ENCODE results near the gene TMEM107.
A peak's percentile ranks its signal among the peaks of the same experiment; 100 is the strongest.
"Not testable (repeated sequence)": the region's sequence is repeated elsewhere in the genome, so short reads cannot be mapped to it uniquely, and the experiment has no call there.

TMEM107 gene

GRCh38 chr17:8173056-8173870 is 2.9 kb downstream of the TMEM107 start:
- Histone ChIP-seq H3K36me3 (replicated peaks) (no peaks in the 10 kb centered on the region), H3K27me3 (replicated peaks) (no peaks in the 10 kb centered on the region), H3K27ac (peak overlapping the region; percentile 99), H3K4me3 (ENCODE audit: low read depth, low read length) (peak overlapping the region; percentile 44)
- in situ Hi-C loops (cut with HindIII; ENCODE audit: low pct_ligation_motif_present, low sequenced_read_pairs), result no loop called here
- DNase-seq, result peak; percentile 96
- TF ChIP-seq CTCF (IDR thresholded peaks at IDR 0.05; ENCODE audit: low read depth, low read length, missing control alignments), result no peak

- H3K27ac ChIP-seq; H3K27me3 ChIP-seq (replicated peaks); in situ Hi-C loops (cut with HindIII; ENCODE audit: low pct_ligation_motif_present, low sequenced_read_pairs); DNase-seq; H3K4me3 ChIP-seq (ENCODE audit: low read depth, low read length); H3K36me3 ChIP-seq (replicated peaks): not testable (repeated sequence)
Observed at GRCh38 chr17:8170186-8170585, 6.0 kb downstream of the TMEM107 start.

GRCh38 chr17:8167526-8167925 is 8.7 kb downstream of the TMEM107 start:
- in situ Hi-C loops (cut with HindIII; ENCODE audit: low pct_ligation_motif_present, low sequenced_read_pairs), result no loop called here

GRCh38 chr17:8166731-8167130 is 9.4 kb downstream of the TMEM107 start:
- in situ Hi-C loops (cut with HindIII; ENCODE audit: low pct_ligation_motif_present, low sequenced_read_pairs), result no loop called here
- Histone ChIP-seq H3K4me3 (ENCODE audit: low read depth, low read length) (no peak overlapping the region), H3K27me3 (replicated peaks) (no peaks in the 10 kb centered on the region), H3K36me3 (replicated peaks) (no peaks in the 10 kb centered on the region), H3K27ac (no peak overlapping the region)
- TF ChIP-seq CTCF (IDR thresholded peaks at IDR 0.05; ENCODE audit: low read depth, low read length, missing control alignments), result no peak
- DNase-seq, result no peak

More at GRCh38 chr17:8167526-8167925, 8.7 kb downstream of the TMEM107 start:
- no peak for DNase-seq
- Histone ChIP-seq H3K27me3 (replicated peaks) (no peaks in the 10 kb centered on the region), H3K27ac (no peak overlapping the region), H3K36me3 (replicated peaks) (no peaks in the 10 kb centered on the region), H3K4me3 (ENCODE audit: low read depth, low read length) (no peak overlapping the region)
- TF ChIP-seq CTCF (IDR thresholded peaks at IDR 0.05; ENCODE audit: low read depth, low read length, missing control alignments), result no peak

- Histone ChIP-seq H3K27me3 (replicated peaks) (no peaks in the 10 kb centered on the region), H3K36me3 (replicated peaks) (peaks cover 8% of the 10 kb centered on the region), H3K4me3 (ENCODE audit: low read depth, low read length) (no peak overlapping the region), H3K27ac (no peak overlapping the region)
- DNase-seq, result no peak
- in situ Hi-C loops (cut with HindIII; ENCODE audit: low pct_ligation_motif_present, low sequenced_read_pairs), result no loop called here
- no peak for TF ChIP-seq CTCF (IDR thresholded peaks at IDR 0.05; ENCODE audit: low read depth, low read length, missing control alignments)
Observed at GRCh38 chr17:8164815-8165131, 11.4 kb downstream of the TMEM107 start.

- H3K4me3 ChIP-seq (ENCODE audit: low read depth, low read length), result no peak overlapping the region
Observed at GRCh38 chr17:8163978-8164814, 12.0 kb downstream of the TMEM107 start.

More at GRCh38 chr17:8163978-8164814, 12.0 kb downstream of the TMEM107 start:
- no peak for DNase-seq
- Histone ChIP-seq H3K27me3 (replicated peaks) (no peaks in the 10 kb centered on the region), H3K36me3 (replicated peaks) (peaks cover 14% of the 10 kb centered on the region), H3K27ac (no peak overlapping the region)
- no peak for TF ChIP-seq CTCF (IDR thresholded peaks at IDR 0.05; ENCODE audit: low read depth, low read length, missing control alignments)
- in situ Hi-C loops (cut with HindIII; ENCODE audit: low pct_ligation_motif_present, low sequenced_read_pairs), result no loop called here
